T-helper 22 cell (primary cell): ENCODE data around the gene PLEKHM3.

Source experiments
- DNase-seq: peaks from one replicate; pipeline ENCODE4 v3.0.0-alpha.2; 2020; ENCODE audit warnings: low read depth

Gene PLEKHM3

DNA sequence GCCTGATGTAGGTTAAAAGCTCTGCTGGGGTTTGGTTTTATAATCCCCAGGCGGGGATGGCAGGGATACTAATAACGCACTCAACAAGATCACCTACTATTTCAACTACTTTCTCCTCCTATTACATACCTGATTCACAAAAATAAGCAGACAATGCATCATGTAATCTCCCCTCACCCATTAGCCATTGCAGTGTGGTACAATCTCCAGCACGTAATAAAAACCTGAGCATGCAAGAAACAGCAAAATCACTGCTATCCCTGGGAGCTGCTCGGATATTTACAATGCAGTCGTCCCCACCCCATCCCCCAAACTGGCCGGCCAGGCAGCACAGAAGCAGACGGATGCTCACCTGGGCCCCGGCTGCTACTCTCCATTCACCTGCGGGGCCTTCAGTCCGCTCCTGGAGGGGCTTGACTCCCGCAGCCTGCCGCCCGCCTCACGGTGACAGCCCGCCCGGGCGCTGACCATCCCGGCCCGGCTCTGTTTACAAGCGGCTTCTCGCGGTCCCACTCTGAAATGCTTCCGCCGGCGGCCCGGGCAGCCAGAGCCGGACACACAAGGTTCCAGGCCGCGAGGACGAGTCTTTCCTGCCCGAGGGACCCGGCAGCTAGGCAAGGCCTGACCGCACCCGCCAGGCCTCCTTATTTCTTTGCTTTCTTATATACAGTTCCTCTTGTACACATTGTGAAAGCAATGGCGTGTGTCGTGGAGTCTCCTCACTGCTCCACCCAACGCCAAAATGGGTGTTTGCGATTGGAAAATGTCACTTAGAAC, at the start of gene PLEKHM3:
PLEKHM3 (minus strand) TSS at position 491 of the 777 bp plus-strand sequence. CDS start 23,888 bp downstream, outside the sequence.
- peak; percentile 21 for DNase-seq

DNA sequence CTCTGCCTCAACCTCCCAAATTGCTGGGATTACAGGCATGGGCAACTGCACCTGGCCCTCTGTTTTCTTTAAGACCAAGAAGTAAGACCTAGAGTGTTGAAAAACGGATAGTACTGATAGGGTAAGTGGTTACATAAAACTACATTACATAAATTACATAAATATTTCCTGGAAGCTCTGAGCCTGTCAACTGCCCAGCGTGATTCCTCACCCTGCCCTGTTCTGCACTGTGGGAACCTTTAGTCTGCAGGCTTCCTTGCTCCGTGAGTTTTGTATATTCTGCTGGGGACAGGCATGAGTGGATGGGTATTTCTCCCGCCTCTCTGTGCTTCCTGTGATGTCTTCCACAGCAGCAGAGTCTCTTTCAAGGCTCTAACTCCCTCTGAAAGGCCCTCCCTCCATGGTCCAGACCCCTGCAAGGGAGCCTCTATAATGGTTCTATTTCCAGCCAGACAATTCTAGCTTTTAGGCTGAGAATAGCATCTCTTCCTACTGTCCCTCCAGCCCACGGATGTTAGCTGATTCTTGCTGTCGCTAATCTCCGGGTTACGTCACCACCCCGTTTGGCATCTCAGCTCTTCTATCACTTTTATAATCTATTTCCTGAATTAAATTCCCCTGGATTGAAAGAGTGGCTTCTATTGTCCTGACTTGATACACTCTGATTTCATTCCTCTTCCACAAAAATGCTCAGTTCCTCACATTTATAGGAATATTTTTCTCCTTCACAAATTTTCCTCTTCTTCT, 49.5 kb upstream of the PLEKHM3 start:
- DNase-seq: no peak

DNA sequence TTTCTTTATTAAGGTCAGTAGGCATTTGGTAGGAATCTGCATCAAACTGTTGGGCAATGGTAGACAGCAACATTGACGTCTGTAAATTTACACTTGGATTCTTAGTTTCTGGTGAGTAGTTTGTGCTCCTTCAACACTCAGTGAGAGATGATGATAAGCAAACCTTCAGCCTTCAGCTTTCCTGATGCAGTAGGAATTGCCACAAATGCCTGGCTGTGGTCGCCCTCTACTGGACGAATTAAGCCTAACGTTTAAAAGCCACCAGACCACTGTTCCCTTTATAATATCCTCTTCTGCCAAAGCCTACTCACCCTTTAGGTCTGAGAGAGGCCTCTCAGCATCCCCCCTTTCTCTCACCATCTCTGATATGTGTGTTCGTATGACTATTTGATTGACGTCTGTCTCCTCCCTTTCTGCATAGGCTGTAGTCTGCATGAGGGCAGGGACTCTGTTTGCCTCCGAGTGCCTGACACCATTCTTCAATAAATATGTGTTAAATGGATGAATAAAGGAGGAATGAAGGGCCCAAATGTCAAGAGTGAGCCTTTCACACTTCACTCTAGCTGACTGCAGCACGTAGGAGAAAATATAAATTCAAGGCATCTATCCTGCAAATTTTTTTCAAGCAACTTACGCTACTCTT, 47.0 kb upstream of the PLEKHM3 start:
- peak; percentile 3 for DNase-seq

GRCh38 chr2:208069186-208069585, 43.9 kb upstream of the PLEKHM3 start:
- DNase-seq: no peak

DNA sequence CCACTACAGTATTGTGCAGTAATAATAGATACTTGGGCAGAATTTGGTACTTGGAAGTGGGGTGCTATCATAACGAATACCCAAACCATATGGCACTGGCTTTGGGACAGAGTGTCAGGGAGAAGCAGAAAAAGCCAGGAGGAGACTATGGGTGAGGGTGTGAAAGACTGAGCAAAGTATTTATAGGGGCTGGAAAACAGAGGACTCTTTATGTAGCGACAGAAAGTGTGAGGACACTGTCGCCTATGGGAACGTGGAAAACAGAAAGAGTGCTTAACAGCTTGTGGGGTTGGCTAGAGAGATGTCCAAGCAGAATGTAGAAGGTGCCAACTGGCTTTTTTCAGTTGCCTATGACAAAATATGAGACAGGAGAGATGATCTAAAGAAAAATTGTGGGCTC, 40.7 kb upstream of the PLEKHM3 start:
- DNase-seq: no peak

DNA sequence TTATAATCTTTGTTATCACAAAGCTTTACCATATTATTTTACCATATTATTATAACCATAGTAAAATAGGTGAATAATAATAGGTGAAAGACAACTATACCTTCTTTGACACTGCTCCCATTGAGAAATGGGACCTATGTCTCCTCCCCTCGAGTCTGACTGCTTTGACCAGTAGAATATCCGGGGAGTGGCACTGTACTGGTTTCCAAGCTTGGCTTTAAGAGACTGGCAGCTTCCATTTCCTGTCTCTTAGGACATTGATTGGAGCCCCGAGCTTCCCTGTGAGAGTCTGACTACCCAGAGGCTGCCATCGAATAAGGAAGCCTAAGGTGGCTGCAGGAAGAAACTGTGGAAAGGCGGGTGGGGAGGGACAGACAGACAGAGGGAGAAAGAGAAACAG, 40.1 kb upstream of the PLEKHM3 start:
- no peak for DNase-seq

GRCh38 chr2:208064220-208064961, 39.1 kb upstream of the PLEKHM3 start:
- no peak for DNase-seq

GRCh38 chr2:208062961-208063360, 37.6 kb upstream of the PLEKHM3 start:
- DNase-seq: no peak

GRCh38 chr2:208062113-208062512, 36.8 kb upstream of the PLEKHM3 start:
- DNase-seq: no peak

DNA sequence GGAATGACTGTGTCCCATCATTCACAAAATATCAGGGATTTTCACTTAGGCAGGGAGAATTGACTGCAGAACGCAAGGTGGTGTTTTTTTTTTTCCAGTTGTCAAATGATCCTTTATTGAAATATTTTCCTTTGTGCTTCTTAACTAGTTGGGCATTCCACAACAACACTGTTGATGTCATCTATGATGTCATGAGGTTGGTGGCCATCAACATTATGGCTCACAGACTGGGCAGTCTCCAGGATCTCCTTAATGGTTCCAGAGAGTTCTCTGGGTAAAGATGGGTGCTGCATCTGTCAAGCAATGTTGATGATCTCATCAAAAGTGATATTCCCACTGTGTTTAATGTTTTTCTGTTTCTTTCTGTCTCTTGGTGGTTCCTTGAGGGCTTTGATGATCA, 31.8 kb upstream of the PLEKHM3 start:
- no peak for DNase-seq

DNA sequence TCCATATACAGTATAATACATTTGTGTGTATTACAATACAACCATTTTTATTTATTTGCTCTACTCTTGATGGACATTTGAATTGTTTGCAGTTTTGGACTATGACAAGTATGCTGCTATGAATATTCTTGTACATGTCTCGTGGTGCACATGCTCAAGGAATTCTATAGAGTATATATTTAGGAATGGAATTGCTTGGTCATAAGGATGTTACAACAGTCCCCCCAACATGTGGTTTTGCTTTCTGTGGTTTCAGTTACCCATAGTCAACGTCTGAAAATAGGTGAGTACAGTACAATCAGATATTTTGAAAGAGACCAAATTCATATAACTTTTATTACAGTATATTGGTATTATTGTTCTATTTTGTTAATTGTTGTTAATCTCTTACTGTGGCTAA, 24.1 kb upstream of the PLEKHM3 start:
- no peak for DNase-seq

DNA sequence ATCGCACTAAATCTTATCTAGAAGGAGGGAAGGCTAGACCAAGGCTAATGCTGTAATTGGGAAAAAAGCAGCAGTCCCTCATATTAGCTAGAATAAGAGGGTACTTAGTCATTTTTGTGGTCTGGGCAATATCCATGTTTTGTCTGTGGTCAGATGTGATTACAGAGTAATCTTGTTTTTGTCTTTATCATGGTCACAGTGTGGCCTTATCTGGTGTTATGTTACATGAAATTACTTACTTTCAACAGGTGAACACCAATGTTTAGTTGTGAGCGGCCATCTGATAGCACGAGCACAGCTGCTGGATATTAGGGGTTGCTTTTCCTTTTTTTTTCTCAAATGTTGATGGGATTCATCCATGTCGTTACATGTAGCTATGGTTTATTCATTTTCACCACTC, 23.7 kb upstream of the PLEKHM3 start:
- no peak for DNase-seq

DNA sequence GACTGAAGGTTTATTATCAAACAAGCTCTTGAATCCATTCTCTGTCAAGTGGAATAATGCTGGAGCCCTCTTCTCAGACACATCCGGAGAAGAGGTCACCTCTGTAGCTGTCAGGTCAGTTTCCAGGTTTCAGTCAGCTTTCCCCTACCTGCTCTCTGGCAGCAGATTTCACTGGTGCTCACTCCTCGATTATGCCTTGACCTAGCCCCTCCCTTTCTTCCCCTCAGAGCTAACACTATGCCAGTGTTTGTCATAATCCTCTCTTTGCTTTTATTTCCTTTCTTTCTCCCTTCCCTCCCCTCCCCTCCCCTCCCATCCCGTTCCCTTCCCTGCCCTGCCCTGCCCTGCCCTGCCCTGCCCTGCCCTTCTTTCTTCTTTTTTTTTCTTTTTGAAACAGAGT, 22.5 kb upstream of the PLEKHM3 start:
- DNase-seq: no peak

DNA sequence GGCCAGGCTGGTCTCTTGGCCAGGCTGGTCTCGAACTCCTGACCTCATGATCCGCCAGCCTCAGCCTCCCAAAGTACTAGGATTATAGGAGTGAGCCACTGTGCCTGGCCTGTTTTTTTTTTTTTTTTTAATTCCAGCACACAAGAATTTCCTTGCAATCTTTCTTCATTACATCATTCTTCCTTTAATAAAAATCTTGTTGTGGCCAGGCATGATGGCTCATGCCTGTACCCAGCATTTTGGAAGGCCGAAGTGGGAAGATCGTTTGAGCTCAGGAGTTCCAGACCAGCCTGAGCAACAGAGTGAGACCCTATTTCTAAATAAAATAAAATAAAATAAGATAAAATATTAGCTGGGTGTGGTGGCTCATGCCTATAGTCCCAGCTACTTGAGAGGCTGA, 21.4 kb upstream of the PLEKHM3 start:
- no peak for DNase-seq

- no peak for DNase-seq
These were observed 17.1 kb upstream of the PLEKHM3 start for GRCh38 chr2:208042450-208042849.

- no peak for DNase-seq
These were observed 16.7 kb upstream of the PLEKHM3 start for GRCh38 chr2:208042041-208042440.

DNA sequence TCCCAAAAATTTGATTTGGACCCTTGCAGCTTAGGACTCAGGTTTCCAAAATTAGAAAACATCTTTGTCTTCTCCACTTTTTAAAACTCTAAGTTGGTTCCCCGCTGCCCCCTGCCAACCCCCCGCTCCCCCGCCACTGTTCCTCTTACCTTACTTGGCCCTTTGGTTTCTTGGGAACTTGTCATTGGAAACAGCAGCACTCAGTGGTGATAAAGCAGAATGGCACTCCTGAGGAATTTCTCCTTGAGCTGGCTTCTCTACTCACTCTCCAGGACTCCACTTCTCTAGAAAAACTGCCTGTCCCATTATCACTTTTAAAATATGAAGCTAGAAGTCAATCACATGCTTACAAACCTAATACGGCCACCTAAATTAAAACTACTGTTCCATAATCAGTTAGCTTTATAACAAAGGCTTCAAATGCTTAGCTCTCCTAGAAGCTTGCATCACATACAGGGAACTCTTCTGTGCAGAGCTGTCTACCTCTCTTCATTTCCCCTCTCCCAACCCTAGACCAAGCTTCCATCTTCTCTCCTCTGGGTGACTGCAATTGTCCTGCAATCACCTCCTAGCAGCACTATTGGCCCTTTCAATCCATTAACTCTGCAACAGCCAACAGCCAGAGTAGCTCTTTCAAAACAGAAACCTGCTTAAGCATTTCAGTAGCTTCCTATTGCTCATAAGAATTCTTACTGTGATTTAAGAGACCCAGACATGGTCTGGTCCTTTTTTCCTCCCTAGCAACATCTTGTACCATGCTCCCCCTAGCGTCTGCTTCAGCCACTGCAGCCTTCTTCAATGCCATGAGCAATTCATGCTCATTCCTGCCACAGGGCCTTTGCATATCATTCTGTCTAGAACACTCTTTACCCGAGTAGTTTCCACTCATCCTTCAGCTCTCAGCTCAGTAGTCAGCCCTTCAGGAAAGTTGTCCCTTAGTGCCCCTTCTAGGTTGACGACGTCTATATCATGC, 15.2 kb upstream of the PLEKHM3 start:
- DNase-seq: peak; percentile 4

GRCh38 chr2:208039376-208040110, 14.2 kb upstream of the PLEKHM3 start:
- no peak for DNase-seq

- no peak for DNase-seq
These were observed 12.5 kb upstream of the PLEKHM3 start for GRCh38 chr2:208037564-208038487.
